HepG2 (cell line): Measurements from ENCODE around the gene PLEKHG4B. TPM values are rescaled to one million over a fixed set of nuclear protein-coding genes. Genes with fewer than 3 reads are reported as not detected.

Experiments used
- ATAC-seq: fragments of 200-7000 bp; cut with Tn5 transposase; 3 replicates; pipeline ENCODE4 v1.9.1; 2020; ENCODE audit warnings: mild to moderate bottlenecking, moderate library complexity
- BruUV-seq: library from RNA; stranded (reverse); fragments of 400-500 nt; replicated peaks from 2 replicates; lab custom pipeline; 2021; lab: Mats Ljungman, UMichigan
- CTCF ChIA-PET: fragments of 300-600 bp; formaldehyde crosslinking; extraction: SDS; loops from one replicate; lab custom pipeline; 2021; ENCODE audit warnings: low total read pairs, inconsistent platforms, low intra/inter-chr PET ratio; lab: Yijun Ruan, JAX
- POLR2A ChIA-PET: fragments of 350-600 bp; sonication (Branson Sonifier 250); formaldehyde crosslinking; loops from one replicate; lab custom pipeline; 2020; ENCODE audit warnings: antibody characterized with exemption, inconsistent platforms; lab: Yijun Ruan, JAX
- DNase-seq: peaks from one replicate; pipeline ENCODE4 v3.0.0-alpha.2; 2015; ENCODE audit warnings: low spot score
- FAIRE-seq: peaks from 3 replicates; lab custom pipeline; 2011; peaks lifted over from hg19 to GRCh38; lab: Jason Lieb, UNC
- H2AFZ ChIP-seq: one replicate; pipeline ENCODE4 v1.6.1; 2011; ENCODE audit warnings: low read length, inconsistent platforms
- H3K27ac ChIP-seq: fragments of 300-600 bp; 3 replicates; pipeline ENCODE4 v1.8.0; 2011; ENCODE audit warnings: mixed run types, mild to moderate bottlenecking, mixed read lengths, low read length, inconsistent platforms; ENCODE audit not compliant: insufficient read depth; ENCODE audit errors: extremely low read length
- H3K27me3 ChIP-seq, 2 experiments: fragments of 200-600 bp in 1 of 2; 2 replicates in 1 of 2; 3 replicates in 1 of 2; pipeline versions ENCODE4 v1.6.0 to v1.8.0; 2011; ENCODE audit warnings: low read length in 2 of 2, mild to moderate bottlenecking in 2 of 2, moderate library complexity in 2 of 2, inconsistent platforms in 1 of 2; ENCODE audit not compliant: insufficient read depth in 2 of 2, control insufficient read depth in 1 of 2
- H3K36me3 ChIP-seq, 2 experiments: fragments of 200-600 bp in 1 of 2; replicated peaks in 1 of 2; 2 replicates in 1 of 2; 3 replicates in 1 of 2; pipeline versions ENCODE4 v1.5.1 to v1.8.0; 2011; ENCODE audit warnings: low read length in 2 of 2, inconsistent platforms in 1 of 2; ENCODE audit not compliant: insufficient read depth in 2 of 2, control insufficient read depth in 1 of 2
- H3K4me1 ChIP-seq: 2 replicates; pipeline ENCODE4 v1.5.1; 2012; ENCODE audit warnings: low read length, inconsistent platforms; ENCODE audit not compliant: insufficient read depth
- H3K4me2 ChIP-seq: 2 replicates; pipeline ENCODE4 v1.6.0; 2011; ENCODE audit warnings: low read depth, low read length, inconsistent platforms
- H3K4me3 ChIP-seq, 3 experiments: fragments of 200-600 bp in 1 of 3; sonication (generic), shearing (Covaris generic) in 1 of 3; replicated peaks in 1 of 3; 2 replicates each; pipeline ENCODE4 v1.5.1; 2011 to 2016; ENCODE audit warnings: low read length in 3 of 3, inconsistent platforms in 2 of 3, low read depth in 2 of 3, mild to moderate bottlenecking in 2 of 3, control low read depth in 1 of 3, mixed read lengths in 1 of 3; ENCODE audit not compliant: insufficient read depth in 1 of 3
- H3K79me2 ChIP-seq: one replicate; pipeline ENCODE4 v1.6.1; 2011; ENCODE audit warnings: low read length, inconsistent platforms; ENCODE audit not compliant: insufficient read depth
- H3K9ac ChIP-seq: 2 replicates; pipeline ENCODE4 v1.6.0; 2011; ENCODE audit warnings: mild to moderate bottlenecking, low read depth, low read length, inconsistent platforms; ENCODE audit not compliant: insufficient read depth
- H3K9me3 ChIP-seq: 2 replicates; pipeline ENCODE4 v1.5.1; 2012; ENCODE audit warnings: mild to moderate bottlenecking, low read length
- H4K20me1 ChIP-seq: 2 replicates; pipeline ENCODE4 v1.6.0; 2011; ENCODE audit warnings: inconsistent platforms, mild to moderate bottlenecking, low read length, moderate library complexity; ENCODE audit not compliant: insufficient read depth
- HNF4G ChIP-seq, 2 experiments: sonication (generic) in 1 of 2; formaldehyde crosslinking in 1 of 2; IDR thresholded peaks; 2 replicates each; pipeline versions ENCODE4 v1.4.0 to v1.6.1; 2011 to 2020; ENCODE audit warnings: borderline replicate concordance in 2 of 2, low read depth in 2 of 2, mild to moderate bottlenecking in 2 of 2, low read length in 1 of 2, missing genetic modification reagents in 1 of 2, moderate library complexity in 1 of 2
- KDM2A ChIP-seq: sonication (generic); formaldehyde crosslinking; IDR thresholded peaks from 2 replicates; pipeline ENCODE4 v1.4.0; 2020; ENCODE audit warnings: low read depth, missing genetic modification reagents, borderline replicate concordance
- MEIS1 ChIP-seq: sonication (generic); formaldehyde crosslinking; IDR thresholded peaks from 2 replicates; pipeline ENCODE4 v1.9.0; 2021; ENCODE audit warnings: mild to moderate bottlenecking, missing genetic modification reagents, moderate library complexity, borderline replicate concordance
- MYPOP ChIP-seq: sonication (generic); formaldehyde crosslinking; IDR thresholded peaks from 2 replicates; pipeline ENCODE4 v1.8.1; 2023; ENCODE audit warnings: mild to moderate bottlenecking, moderate library complexity, missing genetic modification reagents
- NFE2L2 ChIP-seq: fragments of 150-350 bp; IDR thresholded peaks from 2 replicates; pipeline ENCODE4 v1.6.1; 2014; ENCODE audit warnings: low read length
- SNRNP70 ChIP-seq: fragments of 200-400 bp; formaldehyde crosslinking; IDR thresholded peaks from 2 replicates; pipeline ENCODE4 v1.6.1; 2017; ENCODE audit warnings: mild to moderate bottlenecking, low read depth, low read length, moderate library complexity
- TARDBP ChIP-seq: sonication (generic); formaldehyde crosslinking; IDR thresholded peaks from 2 replicates; pipeline ENCODE4 v1.8.0; 2022; ENCODE audit warnings: mild to moderate bottlenecking, missing genetic modification reagents
- ZBTB1 ChIP-seq: sonication (generic); formaldehyde crosslinking; IDR thresholded peaks from 2 replicates; pipeline ENCODE4 v1.4.0; 2020; ENCODE audit warnings: missing genetic modification reagents, borderline replicate concordance
- ZFP1 ChIP-seq: IDR thresholded peaks from 2 replicates; pipeline ENCODE4 v1.6.1; 2016
- ZIK1 ChIP-seq: sonication (generic); formaldehyde crosslinking; IDR thresholded peaks from 2 replicates; pipeline ENCODE4 v1.5.0; 2020; ENCODE audit warnings: mild to moderate bottlenecking, low read depth, missing genetic modification reagents, borderline replicate concordance
- WGBS: methylation state at CpG from one replicate; pipeline ENCODE4 v1.1.6; 2017; ENCODE audit warnings: low lambda C conversion rate; 5-methylcytosine and 5-hydroxymethylcytosine counted together
- in situ Hi-C: cut with HindIII; loops from 2 replicates; pipeline ENCODE4 v1.10.0; 2017; ENCODE audit warnings: low pct_unique_long_range_greater_than_20kb; ENCODE audit not compliant: extremely low pct_ligation_motif_present
- intact Hi-C: fragments of 100-400 bp; cut with micrococcal nuclease; formaldehyde crosslinking; loops from one replicate; pipeline ENCODE4 v1.10.0; 2022; ENCODE audit not compliant: unreplicated experiment
- polyA plus RNA-seq, 8 experiments: library from polyadenylated mRNA; depleted of rRNA in 3 of 8; stranded (reverse) in 7 of 8; unstranded in 1 of 8; fragments of >200 nt; fragmentation: Illumina TruSeq in 4 of 8; extraction: Trizol in 4 of 8; gene quantifications; 2 replicates each; pipeline versions ENCODE4 v1.2.1 to v1.2.3, GENCODE V29; 2011 to 2016; ENCODE audit warnings: low read depth in 4 of 8, missing spikeins in 1 of 8, mixed read lengths in 1 of 8; ENCODE audit not compliant: insufficient read depth in 1 of 8
- total RNA-seq, 5 experiments: library from RNA; depleted of rRNA; stranded (reverse); fragments of >200 nt; fragmentation: Illumina TruSeq; extraction: Trizol; gene quantifications; 2 replicates each; pipeline ENCODE4 v1.2.3, GENCODE V29; 2016; ENCODE audit warnings: low read depth in 1 of 5
- TF ChIP-seq, protein P1 (sequence below): sonication (generic); formaldehyde crosslinking; IDR thresholded peaks from 2 replicates; pipeline ENCODE4 v1.4.0; 2020; ENCODE audit warnings: mild to moderate bottlenecking, missing genetic modification reagents
- TF ChIP-seq, protein P2 (sequence below): IDR thresholded peaks from 2 replicates; pipeline ENCODE4 v1.4.0; 2020; ENCODE audit warnings: mild to moderate bottlenecking, missing genetic modification reagents

Gene PLEKHG4B
- total and polyA plus RNA-seq, 2 of the 13 experiments (the other 11 are each of a cell fraction or from before 2014, with no cell fraction given) = 0.09 TPM; not detected in 1

DNA sequence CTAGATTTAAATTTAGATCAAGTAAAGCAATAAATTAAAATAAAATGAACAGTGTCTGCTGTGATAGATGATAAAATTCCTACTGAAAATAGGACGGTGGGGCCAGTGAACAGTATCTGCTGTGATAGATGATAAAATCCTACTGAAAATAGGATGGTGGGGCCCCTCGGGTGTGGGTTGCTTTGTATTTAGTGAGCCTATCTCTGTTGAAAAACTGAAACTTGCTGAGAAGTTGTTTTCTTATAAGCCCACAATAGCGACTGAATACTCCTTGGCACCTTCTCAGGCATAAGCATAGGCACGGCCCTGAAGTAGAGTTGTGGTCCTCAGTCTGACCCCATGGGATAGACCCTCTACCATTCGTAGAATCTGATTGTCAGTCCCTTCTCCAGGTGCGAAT is 131.8 kb downstream of the PLEKHG4B start:
- ATAC-seq (no peak), FAIRE-seq (no peak), DNase-seq (no peak)
- peaks cover 51% of the 10 kb centered on the region for H3K79me2 ChIP-seq
- ChIA-PET POLR2A (no interaction called here), CTCF (no interaction called here)
- no peak overlapping the region for H3K27ac ChIP-seq
- intact Hi-C loops (no loop called here), in situ Hi-C loops (no loop called here)
- no peak for TF ChIP-seq NFE2L2
- TF ChIP-seq MEIS1 (CRISPR knock-in tag) = no peak
- no peak for TF ChIP-seq SNRNP70
- TF ChIP-seq ZBTB1 (CRISPR knock-in tag) = no peak
- TF ChIP-seq MYPOP (CRISPR knock-in tag) = no peak
- BruUV-seq = no TSS peak
- H3K4me3 ChIP-seq = no peak overlapping the region
- 95% methylated on average over 6 of the region's 6 CpGs for WGBS
- H4K20me1 ChIP-seq = peaks cover 36% of the 10 kb centered on the region
- H3K36me3 ChIP-seq = peaks cover 20 to 44% of the 10 kb centered on the region in 2 experiments; a peak in 4 of 5 replicates
- H2AFZ ChIP-seq = no peak overlapping the region
- H3K9me3 ChIP-seq = no peaks in the 10 kb centered on the region
- no peak overlapping the region for H3K9ac ChIP-seq
- H3K4me1 ChIP-seq = peaks cover 31% of the 10 kb centered on the region
- H3K4me2 ChIP-seq = no peak overlapping the region
- no peaks in the 10 kb centered on the region for H3K27me3 ChIP-seq

- ChIA-PET CTCF (no interaction called here), POLR2A (no interaction called here)
- Histone ChIP-seq H3K36me3 (peaks cover 20 to 55% of the 10 kb centered on the region in 2 experiments; a peak in 4 of 5 replicates), H3K79me2 (peaks cover 36% of the 10 kb centered on the region), H3K4me2 (no peak overlapping the region), H4K20me1 (peaks cover 21% of the 10 kb centered on the region), H3K4me1 (peaks cover 25% of the 10 kb centered on the region), H2AFZ (no peak overlapping the region), H3K9ac (no peak overlapping the region), H3K4me3 (no peak overlapping the region), H3K27me3 (no peaks in the 10 kb centered on the region), H3K9me3 (no peaks in the 10 kb centered on the region), H3K27ac (no peak overlapping the region)
- BruUV-seq = no TSS peak
- in situ Hi-C loops = no loop called here
- no peak for FAIRE-seq
- intact Hi-C loops = no loop called here
- no peak for ATAC-seq
- DNase-seq = no peak
- 98% methylated on average over 14 of the region's 14 CpGs for WGBS
- no peak for TF ChIP-seq ZFP1 (CRISPR knock-in tag)
- TF ChIP-seq HNF4G (IDR thresholded peaks at IDR 0.05; ENCODE audit: borderline replicate concordance, low read depth, low read length) = no peak
- no peak for TF ChIP-seq HNF4G (CRISPR knock-in tag; IDR thresholded peaks at IDR 0.05; ENCODE audit: borderline replicate concordance, low read depth)
- no peak for TF ChIP-seq ZIK1 (CRISPR knock-in tag)
- TF ChIP-seq, protein P1, sequence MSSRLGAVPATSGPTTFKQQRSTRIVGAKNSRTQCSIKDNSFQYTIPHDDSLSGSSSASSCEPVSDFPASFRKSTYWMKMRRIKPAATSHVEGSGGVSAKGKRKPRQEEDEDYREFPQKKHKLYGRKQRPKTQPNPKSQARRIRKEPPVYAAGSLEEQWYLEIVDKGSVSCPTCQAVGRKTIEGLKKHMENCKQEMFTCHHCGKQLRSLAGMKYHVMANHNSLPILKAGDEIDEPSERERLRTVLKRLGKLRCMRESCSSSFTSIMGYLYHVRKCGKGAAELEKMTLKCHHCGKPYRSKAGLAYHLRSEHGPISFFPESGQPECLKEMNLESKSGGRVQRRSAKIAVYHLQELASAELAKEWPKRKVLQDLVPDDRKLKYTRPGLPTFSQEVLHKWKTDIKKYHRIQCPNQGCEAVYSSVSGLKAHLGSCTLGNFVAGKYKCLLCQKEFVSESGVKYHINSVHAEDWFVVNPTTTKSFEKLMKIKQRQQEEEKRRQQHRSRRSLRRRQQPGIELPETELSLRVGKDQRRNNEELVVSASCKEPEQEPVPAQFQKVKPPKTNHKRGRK (CRISPR knock-in tag) = no peak
- TF ChIP-seq, protein P2, sequence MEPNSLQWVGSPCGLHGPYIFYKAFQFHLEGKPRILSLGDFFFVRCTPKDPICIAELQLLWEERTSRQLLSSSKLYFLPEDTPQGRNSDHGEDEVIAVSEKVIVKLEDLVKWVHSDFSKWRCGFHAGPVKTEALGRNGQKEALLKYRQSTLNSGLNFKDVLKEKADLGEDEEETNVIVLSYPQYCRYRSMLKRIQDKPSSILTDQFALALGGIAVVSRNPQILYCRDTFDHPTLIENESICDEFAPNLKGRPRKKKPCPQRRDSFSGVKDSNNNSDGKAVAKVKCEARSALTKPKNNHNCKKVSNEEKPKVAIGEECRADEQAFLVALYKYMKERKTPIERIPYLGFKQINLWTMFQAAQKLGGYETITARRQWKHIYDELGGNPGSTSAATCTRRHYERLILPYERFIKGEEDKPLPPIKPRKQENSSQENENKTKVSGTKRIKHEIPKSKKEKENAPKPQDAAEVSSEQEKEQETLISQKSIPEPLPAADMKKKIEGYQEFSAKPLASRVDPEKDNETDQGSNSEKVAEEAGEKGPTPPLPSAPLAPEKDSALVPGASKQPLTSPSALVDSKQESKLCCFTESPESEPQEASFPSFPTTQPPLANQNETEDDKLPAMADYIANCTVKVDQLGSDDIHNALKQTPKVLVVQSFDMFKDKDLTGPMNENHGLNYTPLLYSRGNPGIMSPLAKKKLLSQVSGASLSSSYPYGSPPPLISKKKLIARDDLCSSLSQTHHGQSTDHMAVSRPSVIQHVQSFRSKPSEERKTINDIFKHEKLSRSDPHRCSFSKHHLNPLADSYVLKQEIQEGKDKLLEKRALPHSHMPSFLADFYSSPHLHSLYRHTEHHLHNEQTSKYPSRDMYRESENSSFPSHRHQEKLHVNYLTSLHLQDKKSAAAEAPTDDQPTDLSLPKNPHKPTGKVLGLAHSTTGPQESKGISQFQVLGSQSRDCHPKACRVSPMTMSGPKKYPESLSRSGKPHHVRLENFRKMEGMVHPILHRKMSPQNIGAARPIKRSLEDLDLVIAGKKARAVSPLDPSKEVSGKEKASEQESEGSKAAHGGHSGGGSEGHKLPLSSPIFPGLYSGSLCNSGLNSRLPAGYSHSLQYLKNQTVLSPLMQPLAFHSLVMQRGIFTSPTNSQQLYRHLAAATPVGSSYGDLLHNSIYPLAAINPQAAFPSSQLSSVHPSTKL = no peak
- no peak for TF ChIP-seq TARDBP (CRISPR knock-in tag)
- no peak for TF ChIP-seq KDM2A (CRISPR knock-in tag)
Observed at GRCh38 chr5:225334-225733, 133.4 kb downstream of the PLEKHG4B start.
